ENCODE data around the gene NPBWR2. TPM values are rescaled to one million over a fixed set of nuclear protein-coding genes. Genes with fewer than 3 reads are reported as not detected.

The NPBWR2 gene
- total and polyA plus RNA-seq, 9 of the 15 experiments (the other 6 are each of a cell fraction or from before 2014, with no cell fraction given), result not detected

DNA sequence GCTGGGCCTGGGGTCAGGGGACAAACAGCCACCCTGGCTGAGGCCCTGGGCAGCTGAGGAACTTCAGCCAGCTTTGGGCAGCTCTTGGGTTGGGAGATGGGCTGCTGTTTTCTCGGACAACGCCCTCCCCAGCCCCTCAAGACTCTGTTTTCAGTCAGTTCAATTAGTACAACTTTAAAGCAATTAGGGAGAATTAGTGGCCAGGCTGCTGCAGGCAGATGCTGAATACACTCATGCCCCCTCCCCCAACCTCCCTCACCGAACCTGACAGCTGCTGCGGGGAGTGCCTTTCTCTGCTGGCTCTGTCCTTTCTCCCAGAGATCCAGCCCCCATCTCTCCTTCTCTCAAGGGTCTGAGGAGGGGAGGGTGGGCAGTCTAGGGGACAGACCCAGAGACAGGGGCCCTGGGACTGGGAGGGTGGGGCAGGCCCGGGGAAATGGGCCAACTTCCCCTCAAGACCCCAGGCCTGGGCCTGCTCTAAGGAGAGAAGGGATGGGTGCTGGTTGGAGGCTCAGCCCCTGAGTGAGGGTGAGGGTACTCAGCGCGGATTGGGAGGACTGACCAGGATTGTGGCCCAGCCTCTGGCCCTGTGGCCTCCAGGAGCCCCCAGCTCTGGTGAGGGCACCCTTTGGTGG, 39.1 kb upstream of the NPBWR2 start (continued):
- TF ChIP-seq, protein P1, sequence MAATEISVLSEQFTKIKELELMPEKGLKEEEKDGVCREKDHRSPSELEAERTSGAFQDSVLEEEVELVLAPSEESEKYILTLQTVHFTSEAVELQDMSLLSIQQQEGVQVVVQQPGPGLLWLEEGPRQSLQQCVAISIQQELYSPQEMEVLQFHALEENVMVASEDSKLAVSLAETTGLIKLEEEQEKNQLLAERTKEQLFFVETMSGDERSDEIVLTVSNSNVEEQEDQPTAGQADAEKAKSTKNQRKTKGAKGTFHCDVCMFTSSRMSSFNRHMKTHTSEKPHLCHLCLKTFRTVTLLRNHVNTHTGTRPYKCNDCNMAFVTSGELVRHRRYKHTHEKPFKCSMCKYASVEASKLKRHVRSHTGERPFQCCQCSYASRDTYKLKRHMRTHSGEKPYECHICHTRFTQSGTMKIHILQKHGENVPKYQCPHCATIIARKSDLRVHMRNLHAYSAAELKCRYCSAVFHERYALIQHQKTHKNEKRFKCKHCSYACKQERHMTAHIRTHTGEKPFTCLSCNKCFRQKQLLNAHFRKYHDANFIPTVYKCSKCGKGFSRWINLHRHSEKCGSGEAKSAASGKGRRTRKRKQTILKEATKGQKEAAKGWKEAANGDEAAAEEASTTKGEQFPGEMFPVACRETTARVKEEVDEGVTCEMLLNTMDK (IDR thresholded peaks at IDR 0.05; ENCODE audit: borderline replicate concordance, insufficient read depth, low read depth, low read length, poor library complexity, severe bottlenecking), result no peak

DNA sequence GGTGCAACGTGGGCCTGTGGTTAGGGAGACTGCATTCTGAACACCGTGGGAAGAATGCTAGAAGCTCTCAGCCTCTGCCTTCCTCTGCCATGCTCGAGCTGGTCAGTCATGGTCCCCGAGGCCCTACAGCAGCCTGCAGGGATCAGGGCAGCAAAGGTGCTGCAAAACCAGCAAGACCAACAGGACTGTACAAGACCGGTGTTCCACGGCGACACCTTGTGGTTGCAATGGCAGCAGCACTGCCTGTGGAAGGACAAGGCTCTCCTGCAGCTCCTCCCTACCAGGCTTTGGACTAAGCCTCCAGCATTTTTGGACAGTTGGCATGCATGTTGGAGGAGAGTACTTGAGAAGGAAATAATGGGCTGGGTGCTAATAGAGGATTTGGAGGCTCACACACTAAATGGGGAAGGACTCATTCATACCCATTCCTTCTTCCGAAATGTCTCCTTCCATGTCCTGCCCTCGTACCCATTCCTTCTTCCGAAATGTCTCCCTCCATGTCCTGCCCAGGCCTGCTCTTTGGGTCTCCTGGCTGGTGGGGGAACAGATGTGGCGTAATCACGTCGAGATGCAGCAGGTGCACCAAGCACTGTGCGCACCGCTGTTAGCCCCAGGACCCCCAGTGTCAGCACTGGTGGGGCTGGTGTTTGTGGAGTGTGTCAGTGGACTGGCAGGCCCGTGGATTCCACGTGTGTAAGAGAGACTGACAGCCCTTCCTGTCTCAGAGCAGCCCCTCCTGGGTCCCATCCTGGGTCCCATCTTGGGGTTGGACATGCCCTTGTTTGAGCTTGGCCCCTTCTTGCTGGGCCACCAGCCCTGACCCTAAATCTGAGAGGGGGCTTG, 38.3 kb upstream of the NPBWR2 start:
- H3K79me2 ChIP-seq (ENCODE audit: control insufficient read depth, insufficient read depth, low read length), result no peaks in the 10 kb centered on the region
- 4% methylated on average over 17 of the region's 17 CpGs for WGBS (ENCODE audit: insufficient coverage, low coverage, missing lambda C conversion rate)
- no peaks in the 10 kb centered on the region for H4K20me1 ChIP-seq (replicated peaks; ENCODE audit: control insufficient read depth, insufficient read depth, low read length)
- intact Hi-C loops (cut with micrococcal nuclease), result no loop called here
- POLR2A ChIA-PET, result interaction anchor here (0.6 kb wide), 1 partner anchor 457 kb away, joined by 3 read pairs; no protein-coding TSS in a partner anchor
- FAIRE-seq, result peak; percentile 44
- no peak overlapping the region for H2AFZ ChIP-seq (ENCODE audit: low read depth, low read length)
- no peak overlapping the region for H3K27ac ChIP-seq (ENCODE audit: extremely low read depth, low read depth, low read length)
- H3K4me1 ChIP-seq (replicated peaks in 1 of 2; ENCODE audit: control insufficient read depth in 2 of 2, insufficient read depth in 2 of 2, low read length in 2 of 2), result no peaks in the 10 kb centered on the region
- H3K36me3 ChIP-seq (ENCODE audit: control insufficient read depth, insufficient read depth, low read length), result no peaks in the 10 kb centered on the region
- H3K4me2 ChIP-seq (ENCODE audit: insufficient read depth, low read length), result no peak overlapping the region
- peaks cover 6 to 32% of the 10 kb centered on the region in 2 experiments; a peak in 4 of 5 replicates for H3K27me3 ChIP-seq (ENCODE audit: control insufficient read depth in 2 of 2, insufficient read depth in 2 of 2, low read length in 2 of 2)
- CTCF ChIA-PET (ENCODE audit: low intra/inter-chr PET ratio), result no interaction called here
- H3K9ac ChIP-seq (ENCODE audit: insufficient read depth in 1 of 2, low read depth in 2 of 2, low read length in 2 of 2), result no peak overlapping the region
- H3K4me3 ChIP-seq, result no peak overlapping the region
- no peaks in the 10 kb centered on the region for H3K9me1 ChIP-seq (ENCODE audit: control insufficient read depth, insufficient read depth, low read length)
- peak; percentile 41 to 65 (median 52) for DNase-seq (ENCODE audit: extremely low read depth in 1 of 4, low spot score in 3 of 4)
- BruUV-seq (replicated peaks), result no TSS peak
- peaks cover 19% of the 10 kb centered on the region for H3K9me3 ChIP-seq (replicated peaks; ENCODE audit: control insufficient read depth, insufficient read depth, low read depth, low read length)
- in situ Hi-C loops (cut with MboI), result no loop called here
- ATAC-seq, result peak; percentile 57; the same call in 2 of the 3 replicates
- TF ChIP-seq ATF7 (IDR thresholded peaks at IDR 0.05) (no peak), SRSF7 (optimal IDR thresholded peaks at IDR 0.05; ENCODE audit: low read depth, low read length) (no peak), ZNF76 (CRISPR knock-in tag; IDR thresholded peaks at IDR 0.05; ENCODE audit: borderline replicate concordance) (no peak), DPF2 (IDR thresholded peaks at IDR 0.05) (no peak), CBX1 (IDR thresholded peaks at IDR 0.05; ENCODE audit: low read depth) (peak; percentile 79; the same call in 1 of the 2 replicates), ZSCAN29 (IDR thresholded peaks at IDR 0.05) (no peak), HDAC3 (IDR thresholded peaks at IDR 0.05; ENCODE audit: borderline replicate concordance, partially characterized antibody) (no peak), IFI16 (CRISPR knock-in tag; IDR thresholded peaks at IDR 0.05) (no peak), TRIM28 (IDR thresholded peaks at IDR 0.05) (peak; percentile 88), ARID1B (IDR thresholded peaks at IDR 0.05) (no peak)
- TF ChIP-seq, protein P2, sequence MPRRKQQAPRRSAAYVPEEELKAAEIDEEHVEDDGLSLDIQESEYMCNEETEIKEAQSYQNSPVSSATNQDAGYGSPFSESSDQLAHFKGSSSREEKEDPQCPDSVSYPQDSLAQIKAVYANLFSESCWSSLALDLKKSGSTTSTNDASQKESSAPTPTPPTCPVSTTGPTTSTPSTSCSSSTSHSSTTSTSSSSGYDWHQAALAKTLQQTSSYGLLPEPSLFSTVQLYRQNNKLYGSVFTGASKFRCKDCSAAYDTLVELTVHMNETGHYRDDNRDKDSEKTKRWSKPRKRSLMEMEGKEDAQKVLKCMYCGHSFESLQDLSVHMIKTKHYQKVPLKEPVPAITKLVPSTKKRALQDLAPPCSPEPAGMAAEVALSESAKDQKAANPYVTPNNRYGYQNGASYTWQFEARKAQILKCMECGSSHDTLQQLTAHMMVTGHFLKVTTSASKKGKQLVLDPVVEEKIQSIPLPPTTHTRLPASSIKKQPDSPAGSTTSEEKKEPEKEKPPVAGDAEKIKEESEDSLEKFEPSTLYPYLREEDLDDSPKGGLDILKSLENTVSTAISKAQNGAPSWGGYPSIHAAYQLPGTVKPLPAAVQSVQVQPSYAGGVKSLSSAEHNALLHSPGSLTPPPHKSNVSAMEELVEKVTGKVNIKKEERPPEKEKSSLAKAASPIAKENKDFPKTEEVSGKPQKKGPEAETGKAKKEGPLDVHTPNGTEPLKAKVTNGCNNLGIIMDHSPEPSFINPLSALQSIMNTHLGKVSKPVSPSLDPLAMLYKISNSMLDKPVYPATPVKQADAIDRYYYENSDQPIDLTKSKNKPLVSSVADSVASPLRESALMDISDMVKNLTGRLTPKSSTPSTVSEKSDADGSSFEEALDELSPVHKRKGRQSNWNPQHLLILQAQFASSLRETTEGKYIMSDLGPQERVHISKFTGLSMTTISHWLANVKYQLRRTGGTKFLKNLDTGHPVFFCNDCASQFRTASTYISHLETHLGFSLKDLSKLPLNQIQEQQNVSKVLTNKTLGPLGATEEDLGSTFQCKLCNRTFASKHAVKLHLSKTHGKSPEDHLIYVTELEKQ (CRISPR knock-in tag; IDR thresholded peaks at IDR 0.05), result no peak
